Urinary bladder (tissue), 4 donors: Measurements from ENCODE around the gene PID1. TPM values are rescaled to one million over a fixed set of nuclear protein-coding genes. Genes with fewer than 3 reads are reported as not detected.

Experiments used
- DNase-seq: peaks from one replicate; pipeline ENCODE4 v3.0.0-alpha.2; 2015; ENCODE audit errors: extremely low spot score
- H3K27ac ChIP-seq: one replicate; pipeline ENCODE4 v1.5.1; 2013; ENCODE audit warnings: low read depth, mild to moderate bottlenecking, moderate library complexity
- H3K36me3 ChIP-seq: one replicate; pipeline ENCODE4 v1.6.1; 2013; ENCODE audit warnings: mild to moderate bottlenecking, moderate library complexity; ENCODE audit not compliant: insufficient read depth
- H3K4me1 ChIP-seq: one replicate; pipeline ENCODE4 v1.6.1; 2013; ENCODE audit warnings: mild to moderate bottlenecking, moderate library complexity; ENCODE audit not compliant: insufficient read depth
- H3K4me3 ChIP-seq: one replicate; pipeline ENCODE4 v1.5.1; 2013; ENCODE audit warnings: low read depth, low read length
- WGBS: extraction: QIAGEN DNeasy Blood & Tissue Kit; methylation state at CpG from one replicate; pipeline ENCODE4 v1.1.7; 2013; 5-methylcytosine and 5-hydroxymethylcytosine counted together
- polyA plus RNA-seq: library from polyadenylated mRNA; stranded (reverse); fragments of 200-250 nt; gene quantifications from one replicate; pipeline ENCODE4 v1.2.3, GENCODE V29; 2013
- total RNA-seq: library from RNA; depleted of rRNA; stranded (reverse); fragments of >200 nt; gene quantifications from one replicate; pipeline ENCODE4 v1.2.3, GENCODE V29; 2014
- donor health status: healthy with polysubstance abuse.
- donor health status: healthy.

PID1 gene
- total and polyA plus RNA-seq, 2 donors: 63.9 to 85.8 TPM

DNA sequence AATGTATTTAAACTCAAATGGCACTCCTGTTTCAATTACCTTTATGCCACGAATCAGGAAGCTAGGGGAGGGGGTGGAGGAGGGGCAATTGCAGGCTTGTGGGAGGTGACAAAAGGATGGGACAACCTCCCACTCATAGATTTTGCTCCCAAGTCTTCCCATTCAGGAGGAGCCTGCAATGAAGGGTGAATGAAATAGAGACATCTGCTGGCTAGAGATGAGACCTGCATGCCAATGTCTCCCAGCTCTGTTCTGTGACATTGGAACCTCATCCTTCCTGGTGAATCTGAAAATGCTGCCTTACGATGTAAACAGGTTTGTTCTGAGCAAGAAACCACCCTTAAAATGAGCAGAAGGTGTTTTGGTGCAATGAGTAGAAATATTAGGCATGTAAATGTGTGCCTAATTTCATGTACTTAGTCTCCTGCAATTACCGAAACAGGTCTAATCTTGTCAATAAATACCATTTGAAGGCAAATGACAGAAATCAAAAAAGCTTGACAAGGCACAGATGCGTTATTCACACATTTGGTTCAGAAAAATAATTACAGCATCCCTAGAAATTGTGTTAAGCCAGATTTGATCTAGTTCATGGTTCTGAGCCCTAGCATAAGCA is 2.7 kb upstream of the PID1 start:
- DNase-seq: peak; percentile 29

DNA sequence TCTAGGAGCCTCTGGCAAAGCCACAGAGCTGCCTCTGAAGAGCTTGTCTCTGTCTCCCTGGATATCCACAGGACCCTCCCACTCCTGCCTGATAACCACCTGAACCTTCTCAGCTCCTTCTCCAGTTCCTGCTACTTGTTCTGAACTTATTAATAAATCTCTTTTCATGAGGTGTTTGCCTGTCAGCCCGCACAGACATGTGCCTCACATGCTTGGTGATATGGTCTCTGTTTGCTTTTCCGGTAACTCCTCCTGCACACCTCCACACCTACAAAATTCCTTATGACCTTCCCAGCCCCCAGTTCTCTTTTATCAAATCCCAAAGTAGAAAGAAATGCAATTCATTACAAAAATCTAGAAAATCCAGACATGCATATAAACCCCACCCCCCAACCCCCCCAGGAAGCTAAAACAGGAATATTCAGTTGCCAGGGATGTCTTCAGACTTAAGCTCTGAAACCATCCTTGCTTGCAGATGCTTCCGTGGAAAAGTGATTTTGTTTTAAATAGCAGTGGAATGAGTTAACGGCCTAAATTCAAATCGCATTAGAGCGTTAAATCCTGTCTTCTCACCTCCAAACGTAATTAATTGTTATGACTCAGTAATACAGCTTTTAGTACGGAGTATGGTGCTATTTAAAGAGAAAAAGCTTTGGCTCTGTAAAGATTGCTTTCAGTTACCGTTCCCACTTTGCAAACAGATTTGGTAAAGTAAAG is 2.1 kb upstream of the PID1 start:
- no peak for DNase-seq
- no peak overlapping the region for H3K27ac ChIP-seq
- H3K4me1 ChIP-seq: no peaks in the 10 kb centered on the region
- WGBS: 21% methylated on average over 9 of the region's 9 CpGs
- H3K4me3 ChIP-seq: peak overlapping the region; percentile 14
- H3K36me3 ChIP-seq: no peaks in the 10 kb centered on the region

More for the DNA sequence above, 2.7 kb upstream of the PID1 start:
- Histone ChIP-seq H3K4me1 (no peaks in the 10 kb centered on the region), H3K27ac (no peak overlapping the region), H3K4me3 (peak overlapping the region; percentile 14), H3K36me3 (no peaks in the 10 kb centered on the region)
- WGBS: 47% methylated on average over 4 of the region's 4 CpGs

DNA sequence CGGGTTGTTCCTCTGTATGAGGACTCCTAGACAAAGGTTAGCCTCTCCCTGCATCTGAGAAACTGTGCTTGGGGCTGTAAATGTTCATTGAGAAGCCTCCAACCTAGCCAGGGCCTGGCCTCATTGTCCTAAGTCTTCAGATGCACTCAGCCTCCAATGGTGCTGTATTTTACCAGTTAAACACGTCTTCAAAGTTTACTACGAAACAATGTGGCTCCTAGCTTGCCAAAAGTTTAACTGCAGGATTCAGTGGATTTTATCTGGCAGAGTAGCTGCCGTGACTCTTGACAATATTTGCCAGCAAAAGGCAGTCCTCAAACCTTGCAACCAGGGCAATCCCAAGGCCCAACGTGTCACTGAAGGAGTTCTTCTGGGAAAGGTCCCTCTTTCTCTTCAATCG is 1.1 kb downstream of the PID1 start:
- DNase-seq: no peak
- no peak overlapping the region for H3K27ac ChIP-seq
- no peaks in the 10 kb centered on the region for H3K4me1 ChIP-seq
- H3K36me3 ChIP-seq: no peaks in the 10 kb centered on the region
- WGBS: 30% methylated on average over 6 of the region's 6 CpGs
- peak overlapping the region; percentile 75 for H3K4me3 ChIP-seq

DNA sequence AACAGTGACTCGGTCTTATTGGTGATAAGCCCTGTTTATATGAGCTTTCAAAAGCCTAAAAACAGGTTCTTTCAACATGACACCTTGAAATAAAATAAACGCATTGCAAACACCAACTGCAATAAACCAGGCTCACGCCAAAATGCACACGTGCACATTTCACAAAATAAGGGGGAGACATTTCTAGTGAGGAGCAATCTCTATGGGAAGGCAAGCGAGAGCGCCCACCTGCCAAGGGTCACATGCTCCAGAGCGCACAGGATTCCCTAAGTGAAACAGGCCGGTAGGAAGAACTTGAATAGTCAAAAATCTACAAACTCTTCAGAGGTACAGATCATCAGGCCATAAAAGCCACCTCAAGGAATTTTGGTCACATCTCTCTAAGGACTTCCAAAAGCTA is 1.9 kb downstream of the PID1 start:
- no peak for DNase-seq
- WGBS: 67% methylated on average over 8 of the region's 8 CpGs

DNA sequence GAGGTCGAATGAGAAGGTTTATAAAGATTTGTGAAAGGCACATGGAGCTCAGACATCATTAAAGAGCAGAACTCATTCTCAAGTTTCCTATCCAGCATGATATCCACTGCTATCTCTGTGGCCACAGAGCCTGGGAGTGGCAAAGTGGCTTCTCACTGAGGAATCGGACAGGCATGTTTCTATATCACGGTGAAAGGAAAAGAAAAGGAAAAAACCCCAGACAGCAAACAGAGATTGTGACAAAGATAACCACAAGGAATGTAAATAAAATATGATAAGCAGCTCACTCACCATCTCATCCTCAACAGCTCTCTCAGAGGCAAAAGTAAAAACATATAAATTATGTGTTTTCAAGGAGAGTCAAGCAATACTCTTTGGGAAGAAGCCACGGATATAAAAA is 2.5 kb downstream of the PID1 start:
- no peak for DNase-seq
- 43% methylated on average over 4 of the region's 4 CpGs for WGBS
- Histone ChIP-seq H3K4me3 (peak overlapping the region; percentile 75), H3K4me1 (no peaks in the 10 kb centered on the region), H3K27ac (no peak overlapping the region), H3K36me3 (no peaks in the 10 kb centered on the region)

More for the DNA sequence above, 1.9 kb downstream of the PID1 start:
- Histone ChIP-seq H3K27ac (no peak overlapping the region), H3K4me1 (no peaks in the 10 kb centered on the region), H3K36me3 (no peaks in the 10 kb centered on the region), H3K4me3 (peak overlapping the region; percentile 75)

DNA sequence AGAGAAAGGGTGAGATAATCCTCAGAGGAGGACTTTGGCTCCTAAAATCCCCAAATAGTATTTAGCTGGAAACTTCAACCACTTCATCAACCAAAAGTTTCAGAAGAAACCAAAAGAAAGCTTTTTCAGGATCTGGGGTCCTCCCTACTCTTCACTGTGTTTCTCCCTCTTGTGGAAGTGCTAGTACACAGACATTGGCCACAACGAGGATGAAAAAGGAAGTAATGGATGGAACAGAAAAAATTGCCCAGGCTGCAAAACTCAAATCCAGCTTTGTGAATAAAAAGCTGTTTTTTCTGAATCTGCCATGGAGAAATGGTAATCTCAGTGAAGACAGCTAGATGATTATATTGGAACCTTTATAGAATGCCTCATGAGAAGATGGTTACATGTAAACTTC is 4.0 kb downstream of the PID1 start:
- no peak for DNase-seq
- Histone ChIP-seq H3K4me3 (no peak overlapping the region), H3K4me1 (no peaks in the 10 kb centered on the region), H3K36me3 (no peaks in the 10 kb centered on the region), H3K27ac (no peak overlapping the region)
- WGBS: 49% methylated on average over 1 of the region's 1 CpG

DNA sequence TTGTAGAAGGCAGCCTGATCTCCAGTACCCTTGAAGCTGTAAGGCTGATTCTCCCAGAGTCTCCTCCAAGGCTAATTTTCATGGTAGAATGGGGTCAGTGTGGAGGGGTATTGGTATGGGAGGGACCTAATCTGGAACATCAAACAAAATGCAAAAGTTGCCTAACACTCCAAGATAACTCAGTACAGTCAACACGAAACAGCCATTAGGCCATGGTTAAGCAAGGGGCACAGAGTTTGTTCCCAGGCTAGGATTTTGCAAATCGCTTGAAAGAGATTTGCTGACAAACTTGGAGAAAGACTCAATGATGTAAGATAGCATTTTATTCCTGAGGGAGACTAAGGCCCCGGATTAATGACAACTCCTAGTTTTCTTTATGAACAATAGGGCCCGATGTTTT is 5.4 kb downstream of the PID1 start:
- Histone ChIP-seq H3K4me3 (no peak overlapping the region), H3K27ac (no peak overlapping the region), H3K4me1 (no peaks in the 10 kb centered on the region), H3K36me3 (no peaks in the 10 kb centered on the region)
- no peak for DNase-seq
- WGBS: 60% methylated on average over 4 of the region's 4 CpGs

DNA sequence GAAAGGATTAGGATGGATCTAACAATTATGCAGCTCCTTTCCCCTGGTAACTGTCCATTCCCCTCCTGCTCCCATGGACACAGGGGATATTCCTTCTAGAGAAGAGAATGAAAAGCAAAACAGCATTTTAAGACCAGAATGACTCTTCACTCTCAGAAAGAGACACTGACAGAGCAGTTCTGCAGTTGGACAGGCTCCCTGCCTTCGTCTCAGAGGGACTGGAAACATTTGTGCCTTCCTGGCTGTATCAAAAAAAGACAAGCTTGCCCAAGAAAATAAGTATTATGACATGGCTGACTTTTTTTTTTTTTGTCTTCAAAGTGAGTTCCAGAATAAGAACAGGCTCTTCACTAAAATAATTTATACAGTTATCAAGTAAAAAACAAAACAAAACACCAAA is 9.5 kb downstream of the PID1 start:
- H3K36me3 ChIP-seq: no peaks in the 10 kb centered on the region
- WGBS: 85% methylated on average over 1 of the region's 1 CpG
- H3K4me1 ChIP-seq: no peaks in the 10 kb centered on the region
- no peak for DNase-seq
- H3K4me3 ChIP-seq: no peak overlapping the region
- H3K27ac ChIP-seq: no peak overlapping the region

DNA sequence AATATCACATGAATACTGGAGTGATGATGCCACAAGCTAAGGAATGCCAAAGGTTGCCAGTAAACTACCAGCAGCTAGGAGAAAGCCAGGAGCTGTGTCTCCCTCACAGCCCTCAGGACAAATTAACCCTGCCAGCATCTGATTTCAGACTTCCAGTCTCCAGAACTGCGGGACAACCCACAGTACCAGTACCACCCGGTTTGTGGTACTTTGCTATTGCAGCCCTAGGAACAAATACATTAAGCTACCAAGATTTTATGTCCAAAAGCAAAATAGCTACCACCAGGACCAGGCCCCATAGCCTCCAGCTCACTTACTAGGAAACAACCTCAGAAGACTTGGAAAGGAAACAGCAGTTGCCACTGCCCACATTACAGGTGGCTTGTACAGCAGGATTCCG is 10.0 kb downstream of the PID1 start:
- no peak overlapping the region for H3K27ac ChIP-seq

DNA sequence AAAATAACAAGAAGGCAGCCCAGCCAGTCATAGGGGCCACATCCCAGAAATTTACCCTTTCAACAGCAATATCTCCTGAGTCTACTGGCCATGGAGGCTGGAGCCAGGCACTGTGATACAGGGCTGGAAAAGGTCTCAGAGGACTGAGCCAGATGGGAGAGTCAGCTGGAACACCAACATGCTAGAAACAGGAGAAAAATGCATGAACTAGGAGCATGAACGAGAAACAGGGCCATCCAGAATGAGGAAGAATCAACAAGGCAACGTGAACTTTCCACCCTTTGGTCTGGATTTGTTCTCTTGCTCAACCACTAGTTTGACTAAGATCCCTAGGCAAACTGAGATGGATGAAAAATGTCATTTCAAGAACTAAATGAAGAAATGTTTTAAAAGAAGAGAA is 13.1 kb downstream of the PID1 start:
- no peaks in the 10 kb centered on the region for H3K4me1 ChIP-seq
- DNase-seq: no peak
- no peak overlapping the region for H3K4me3 ChIP-seq
- no peak overlapping the region for H3K27ac ChIP-seq
- no peaks in the 10 kb centered on the region for H3K36me3 ChIP-seq
- WGBS: 58% methylated on average over 2 of the region's 2 CpGs

More for the DNA sequence above, 10.0 kb downstream of the PID1 start:
- Histone ChIP-seq H3K4me1 (no peaks in the 10 kb centered on the region), H3K36me3 (no peaks in the 10 kb centered on the region), H3K4me3 (no peak overlapping the region)
- WGBS: 80% methylated on average over 3 of the region's 3 CpGs
- DNase-seq: no peak

DNA sequence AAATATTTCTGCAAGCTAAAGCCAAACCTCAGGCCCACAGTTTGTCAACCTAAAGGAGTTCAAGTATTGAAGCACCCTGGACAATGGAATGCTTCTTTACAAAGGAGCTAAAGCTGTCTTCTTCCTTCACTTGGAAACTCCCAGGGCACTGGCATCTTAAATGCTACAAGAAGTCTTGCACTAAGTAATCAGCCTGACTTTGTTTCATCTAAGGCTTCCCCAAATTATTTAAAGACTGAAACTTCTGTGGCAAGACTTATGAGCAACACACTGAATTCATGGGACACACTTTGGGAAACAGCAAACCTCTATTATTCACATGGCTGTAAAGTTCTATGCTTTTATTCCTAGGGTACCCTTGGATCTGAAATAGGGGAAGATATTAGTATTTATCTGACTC is 14.7 kb downstream of the PID1 start:
- H3K36me3 ChIP-seq: no peaks in the 10 kb centered on the region
- H3K4me3 ChIP-seq: no peak overlapping the region
- no peaks in the 10 kb centered on the region for H3K4me1 ChIP-seq
- no peak overlapping the region for H3K27ac ChIP-seq
- no peak for DNase-seq

DNA sequence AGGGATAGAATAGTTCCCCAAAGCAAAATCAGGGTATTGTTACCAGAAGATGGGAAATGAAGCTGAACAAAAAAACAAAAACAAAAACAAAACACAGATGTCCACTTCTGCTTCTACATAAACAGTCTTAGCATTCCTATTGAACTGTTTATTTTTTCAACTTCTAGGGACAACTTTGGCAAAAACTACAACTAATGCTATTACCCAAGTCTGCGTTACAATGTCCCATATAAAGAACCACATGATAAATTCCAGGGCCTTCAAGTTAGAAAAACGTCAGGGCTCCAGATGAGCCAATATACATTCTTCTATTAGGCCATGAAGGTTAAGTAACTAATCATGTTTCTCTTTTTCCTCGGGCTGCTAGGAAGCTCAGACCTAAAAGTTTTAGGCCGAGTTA is 16.9 kb downstream of the PID1 start:
- H3K4me1 ChIP-seq: no peaks in the 10 kb centered on the region
- 55% methylated on average over 4 of the region's 4 CpGs for WGBS
- no peak overlapping the region for H3K4me3 ChIP-seq
- no peak overlapping the region for H3K27ac ChIP-seq
- no peak for DNase-seq
- no peaks in the 10 kb centered on the region for H3K36me3 ChIP-seq

DNA sequence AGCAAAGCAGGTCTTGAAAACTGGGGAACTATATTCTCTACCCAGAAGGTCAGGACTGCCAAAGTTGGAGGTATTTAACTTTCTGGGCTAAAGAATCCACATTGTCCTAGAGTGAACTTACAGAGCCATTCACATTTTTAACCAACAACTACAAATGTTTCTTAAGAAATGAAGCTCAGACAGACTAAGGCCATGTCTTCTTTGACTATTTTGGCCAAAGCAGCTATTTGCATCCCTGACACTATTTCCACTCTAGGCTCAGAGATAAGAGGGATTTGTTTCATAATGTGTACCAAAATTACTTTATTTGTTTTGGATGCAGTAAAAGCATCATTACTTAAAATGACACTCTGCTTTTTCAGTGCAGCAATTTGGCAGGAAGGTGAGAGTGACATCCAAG is 18.1 kb downstream of the PID1 start:
- no peaks in the 10 kb centered on the region for H3K4me1 ChIP-seq
- H3K36me3 ChIP-seq: no peaks in the 10 kb centered on the region
- no peak overlapping the region for H3K27ac ChIP-seq
- no peak overlapping the region for H3K4me3 ChIP-seq
- DNase-seq: no peak

DNA sequence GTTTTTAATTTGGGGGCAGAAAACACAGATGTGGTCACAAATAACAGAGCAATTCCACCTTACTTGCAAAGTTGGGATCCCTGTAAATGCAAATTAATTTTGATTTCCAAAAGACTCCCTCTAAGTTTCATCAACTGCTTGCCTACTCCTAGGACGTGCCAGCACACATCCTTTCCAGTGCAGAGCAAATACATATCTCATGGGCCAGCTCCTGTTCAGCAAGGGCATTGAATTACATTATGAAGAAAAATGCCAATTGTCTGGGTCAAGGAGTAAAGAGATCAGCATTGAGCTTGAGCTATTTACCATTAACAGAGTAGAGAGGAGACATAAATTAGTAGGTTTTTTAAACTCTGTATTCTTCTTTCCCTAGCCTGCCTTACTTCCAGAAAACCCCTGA is 18.8 kb downstream of the PID1 start:
- Histone ChIP-seq H3K4me3 (no peak overlapping the region), H3K27ac (no peak overlapping the region), H3K4me1 (no peaks in the 10 kb centered on the region), H3K36me3 (no peaks in the 10 kb centered on the region)
- WGBS: 61% methylated on average over 1 of the region's 1 CpG
- no peak for DNase-seq
